ENCODE results near the gene TSC2. TPM values are rescaled to one million over a fixed set of nuclear protein-coding genes. Genes with fewer than 3 reads are reported as not detected.

Gene TSC2
- total and polyA plus RNA-seq, 9 of the 15 experiments (the other 6 are each of a cell fraction or from before 2014, with no cell fraction given): 1.3 to 68.1 (median 16.6) TPM

DNA sequence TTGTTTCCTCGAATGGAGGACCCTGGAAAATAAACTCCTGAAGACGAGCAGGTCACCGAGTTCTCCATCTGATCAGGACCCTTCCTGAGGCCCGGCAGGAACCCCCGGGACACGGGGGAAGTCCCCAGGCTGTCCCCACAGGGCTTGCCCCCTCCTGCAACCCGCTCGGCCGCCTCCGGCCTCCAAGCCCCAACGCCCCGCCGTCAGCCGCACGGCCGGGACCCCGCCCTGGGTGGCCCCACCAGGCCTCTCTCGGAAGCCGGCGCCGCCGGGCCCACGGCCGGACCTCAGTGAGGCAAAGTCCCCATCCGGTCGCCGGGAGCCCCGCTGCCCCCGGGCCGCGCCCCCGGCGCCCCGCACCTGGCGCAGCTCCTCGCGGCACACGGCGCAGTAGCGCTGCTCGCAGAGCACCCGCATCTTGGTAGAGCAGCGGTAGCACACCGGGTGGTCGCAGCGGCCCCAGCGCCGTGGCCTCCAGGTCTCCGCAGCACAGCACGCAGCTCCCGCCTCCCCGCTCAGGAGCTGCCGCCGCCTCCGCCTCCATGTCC, 38.5 kb upstream of the TSC2 start (continued):
- TF ChIP-seq, protein P1, sequence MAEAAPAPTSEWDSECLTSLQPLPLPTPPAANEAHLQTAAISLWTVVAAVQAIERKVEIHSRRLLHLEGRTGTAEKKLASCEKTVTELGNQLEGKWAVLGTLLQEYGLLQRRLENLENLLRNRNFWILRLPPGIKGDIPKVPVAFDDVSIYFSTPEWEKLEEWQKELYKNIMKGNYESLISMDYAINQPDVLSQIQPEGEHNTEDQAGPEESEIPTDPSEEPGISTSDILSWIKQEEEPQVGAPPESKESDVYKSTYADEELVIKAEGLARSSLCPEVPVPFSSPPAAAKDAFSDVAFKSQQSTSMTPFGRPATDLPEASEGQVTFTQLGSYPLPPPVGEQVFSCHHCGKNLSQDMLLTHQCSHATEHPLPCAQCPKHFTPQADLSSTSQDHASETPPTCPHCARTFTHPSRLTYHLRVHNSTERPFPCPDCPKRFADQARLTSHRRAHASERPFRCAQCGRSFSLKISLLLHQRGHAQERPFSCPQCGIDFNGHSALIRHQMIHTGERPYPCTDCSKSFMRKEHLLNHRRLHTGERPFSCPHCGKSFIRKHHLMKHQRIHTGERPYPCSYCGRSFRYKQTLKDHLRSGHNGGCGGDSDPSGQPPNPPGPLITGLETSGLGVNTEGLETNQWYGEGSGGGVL (CRISPR knock-in tag; IDR thresholded peaks at IDR 0.05): no peak
- TF ChIP-seq ZNF282 (CRISPR knock-in tag; IDR thresholded peaks at IDR 0.05) (0 out of 2 replicates have a peak, but pooled peaks have one; percentile 25), MECOM (CRISPR knock-in tag; IDR thresholded peaks at IDR 0.05) (no peak), SP1 (CRISPR knock-in tag; IDR thresholded peaks at IDR 0.05) (no peak), PYGO2 (tag; IDR thresholded peaks at IDR 0.05) (no peak), TAF9B (IDR thresholded peaks at IDR 0.05; ENCODE audit: partially characterized antibody) (no peak), TBL1XR1 (IDR thresholded peaks at IDR 0.05; ENCODE audit: low read length in 2 of 2) (no peak), KLF1 (tag; IDR thresholded peaks at IDR 0.05) (no peak), SRSF9 (IDR thresholded peaks at IDR 0.05; ENCODE audit: borderline replicate concordance, low read depth, low read length) (no peak), RAD21 (CRISPR knock-in tag; conservative IDR thresholded peaks at IDR 0.05 in 1 of 2, IDR thresholded peaks at IDR 0.05 in 1 of 2) (no peak), BRD4 (IDR thresholded peaks at IDR 0.05) (no peak), THRAP3 (IDR thresholded peaks at IDR 0.05; ENCODE audit: borderline replicate concordance) (no peak), SIN3A (IDR thresholded peaks at IDR 0.05; ENCODE audit: borderline replicate concordance in 2 of 2, control insufficient read depth in 1 of 2, low read depth in 2 of 2, low read length in 2 of 2) (0 out of 4 replicates have a peak, but pooled peaks of 1 of the 2 experiments have one; percentile 68), E2F4 (CRISPR knock-in tag; IDR thresholded peaks at IDR 0.05; ENCODE audit: low read depth) (no peak), KLF16 (IDR thresholded peaks at IDR 0.05) (no peak), ZSCAN32 (CRISPR knock-in tag; IDR thresholded peaks at IDR 0.05) (no peak), KLF6 (CRISPR knock-in tag; IDR thresholded peaks at IDR 0.05; ENCODE audit: borderline replicate concordance) (no peak), CBFA2T2 (conservative IDR thresholded peaks at IDR 0.05) (no peak), ZNF717 (CRISPR knock-in tag; IDR thresholded peaks at IDR 0.05) (no peak), CHD1 (IDR thresholded peaks at IDR 0.05; ENCODE audit: low read length) (peak; percentile 62), PHF20 (IDR thresholded peaks at IDR 0.05; ENCODE audit: partially characterized antibody) (no peak), RUNX1 (IDR thresholded peaks at IDR 0.05; ENCODE audit: low read depth) (no peak), MTF1 (CRISPR knock-in tag; IDR thresholded peaks at IDR 0.05; ENCODE audit: borderline replicate concordance) (no peak)
- TF ChIP-seq, protein P2, sequence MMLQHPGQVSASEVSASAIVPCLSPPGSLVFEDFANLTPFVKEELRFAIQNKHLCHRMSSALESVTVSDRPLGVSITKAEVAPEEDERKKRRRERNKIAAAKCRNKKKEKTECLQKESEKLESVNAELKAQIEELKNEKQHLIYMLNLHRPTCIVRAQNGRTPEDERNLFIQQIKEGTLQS (IDR thresholded peaks at IDR 0.05): no peak
- TF ChIP-seq, protein P2 (CRISPR knock-in tag; conservative IDR thresholded peaks at IDR 0.05): no peak
- TF ChIP-seq, protein P3, sequence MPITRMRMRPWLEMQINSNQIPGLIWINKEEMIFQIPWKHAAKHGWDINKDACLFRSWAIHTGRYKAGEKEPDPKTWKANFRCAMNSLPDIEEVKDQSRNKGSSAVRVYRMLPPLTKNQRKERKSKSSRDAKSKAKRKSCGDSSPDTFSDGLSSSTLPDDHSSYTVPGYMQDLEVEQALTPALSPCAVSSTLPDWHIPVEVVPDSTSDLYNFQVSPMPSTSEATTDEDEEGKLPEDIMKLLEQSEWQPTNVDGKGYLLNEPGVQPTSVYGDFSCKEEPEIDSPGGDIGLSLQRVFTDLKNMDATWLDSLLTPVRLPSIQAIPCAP (CRISPR knock-in tag; IDR thresholded peaks at IDR 0.05; ENCODE audit: borderline replicate concordance): 0 out of 2 replicates have a peak, but pooled peaks have one; percentile 57

Measured in K562 (cell line).